Muscle of back (tissue), 11 donors: Measurements from ENCODE around the gene STAG3. TPM values are rescaled to one million over a fixed set of nuclear protein-coding genes. Genes with fewer than 3 reads are reported as not detected.

Experiments used
- DNase-seq, 3 donors: peaks; one replicate each; pipeline versions ENCODE4 v3.0.0 to v3.0.0-alpha.2; 2013
- polyA plus RNA-seq, 10 donors: library from polyadenylated mRNA; unstranded; fragments of 120-200 nt; gene quantifications; one replicate each; pipeline ENCODE4 v1.2.1, GENCODE V29; 2013; ENCODE audit not compliant: insufficient read length in 10 of 10

STAG3 gene
- polyA plus RNA-seq, 10 donors, result 8.4 to 25.7 (median 12.6) TPM

DNA sequence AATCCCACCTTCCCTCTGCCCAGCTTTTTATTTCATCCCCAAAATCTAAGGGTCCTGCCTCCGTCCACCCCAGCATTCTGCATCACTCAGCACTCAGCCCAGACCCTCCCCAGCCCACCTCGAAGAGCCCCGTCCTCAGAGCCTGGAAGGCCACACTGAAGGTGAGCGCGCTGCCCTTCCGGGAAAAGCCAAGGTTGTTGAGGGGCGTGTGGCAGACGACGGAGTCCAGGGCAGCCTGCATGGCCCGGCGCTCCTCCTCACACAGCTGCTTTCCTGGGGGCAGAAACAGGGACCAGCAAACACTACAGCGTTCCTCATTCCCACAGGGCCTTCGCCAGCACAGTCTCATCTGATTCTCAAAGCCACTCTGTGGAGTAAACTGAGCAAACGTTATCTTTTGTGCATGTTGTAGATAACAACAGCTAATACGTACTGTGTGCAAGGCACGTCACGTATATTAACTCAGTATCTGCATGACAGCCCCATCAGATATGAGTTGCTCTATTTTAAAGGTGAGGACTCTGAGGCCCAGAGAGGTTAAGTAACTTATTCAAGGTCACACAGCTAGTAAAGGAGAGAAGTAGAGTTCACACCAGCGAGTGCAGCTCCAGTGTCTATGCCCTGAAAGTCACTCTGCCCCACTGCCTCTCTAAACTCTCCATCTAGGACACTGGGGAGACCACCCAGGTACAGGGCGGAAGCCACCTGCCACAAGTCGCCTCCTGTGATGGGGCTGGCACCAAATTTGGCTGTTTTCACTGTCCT, 22.0 kb upstream of the STAG3 start:
- no peak for DNase-seq

DNA sequence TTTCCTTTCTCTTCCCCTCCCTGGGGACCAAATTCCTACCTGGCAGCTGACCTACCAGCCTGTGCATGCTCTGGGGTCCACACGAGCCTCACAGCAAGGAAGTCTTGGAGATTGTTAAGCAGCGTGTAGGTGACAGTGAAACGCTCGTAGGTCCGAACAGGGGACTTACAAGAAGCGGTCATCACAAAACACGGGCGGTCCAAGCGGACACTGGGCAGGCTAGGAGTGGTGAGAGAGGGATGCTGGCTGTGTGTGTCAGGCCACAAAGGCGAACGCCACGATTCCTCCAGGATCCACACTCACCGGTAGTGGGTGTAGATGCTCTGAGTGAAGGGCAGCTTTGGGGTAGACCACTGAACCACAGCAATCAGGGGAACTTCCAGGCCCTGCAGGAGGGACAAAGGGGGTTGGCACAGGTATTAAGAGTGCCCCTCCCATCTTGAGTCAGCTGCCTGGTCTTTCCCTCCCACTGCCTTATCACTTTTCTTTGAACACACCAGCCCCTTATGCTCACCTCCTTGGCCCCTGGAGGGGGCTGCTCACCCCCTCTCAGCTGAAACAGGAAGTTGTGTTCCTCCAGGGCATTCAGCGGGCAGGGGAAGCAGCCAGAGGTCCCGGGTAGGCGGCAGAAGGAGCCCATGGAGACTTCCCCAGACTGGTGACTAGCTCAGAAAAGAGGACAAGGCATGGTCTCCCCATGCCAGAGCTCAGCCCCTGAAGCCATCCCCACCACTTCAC, 21.2 kb upstream of the STAG3 start:
- DNase-seq, result no peak

DNA sequence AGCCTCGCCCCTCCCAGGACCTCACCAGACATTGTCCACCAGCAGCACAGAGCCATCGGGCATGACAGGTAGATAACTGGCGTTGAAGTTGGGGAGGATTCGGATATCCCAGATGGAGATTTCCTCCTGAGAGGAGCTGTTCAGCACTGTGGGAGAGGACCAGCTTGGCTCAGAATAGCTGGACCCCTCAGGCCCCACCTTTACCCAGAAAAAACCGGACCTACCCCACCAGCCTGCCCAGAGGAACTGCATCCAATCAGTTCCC, 20.7 kb upstream of the STAG3 start:
- DNase-seq, result no peak

DNA sequence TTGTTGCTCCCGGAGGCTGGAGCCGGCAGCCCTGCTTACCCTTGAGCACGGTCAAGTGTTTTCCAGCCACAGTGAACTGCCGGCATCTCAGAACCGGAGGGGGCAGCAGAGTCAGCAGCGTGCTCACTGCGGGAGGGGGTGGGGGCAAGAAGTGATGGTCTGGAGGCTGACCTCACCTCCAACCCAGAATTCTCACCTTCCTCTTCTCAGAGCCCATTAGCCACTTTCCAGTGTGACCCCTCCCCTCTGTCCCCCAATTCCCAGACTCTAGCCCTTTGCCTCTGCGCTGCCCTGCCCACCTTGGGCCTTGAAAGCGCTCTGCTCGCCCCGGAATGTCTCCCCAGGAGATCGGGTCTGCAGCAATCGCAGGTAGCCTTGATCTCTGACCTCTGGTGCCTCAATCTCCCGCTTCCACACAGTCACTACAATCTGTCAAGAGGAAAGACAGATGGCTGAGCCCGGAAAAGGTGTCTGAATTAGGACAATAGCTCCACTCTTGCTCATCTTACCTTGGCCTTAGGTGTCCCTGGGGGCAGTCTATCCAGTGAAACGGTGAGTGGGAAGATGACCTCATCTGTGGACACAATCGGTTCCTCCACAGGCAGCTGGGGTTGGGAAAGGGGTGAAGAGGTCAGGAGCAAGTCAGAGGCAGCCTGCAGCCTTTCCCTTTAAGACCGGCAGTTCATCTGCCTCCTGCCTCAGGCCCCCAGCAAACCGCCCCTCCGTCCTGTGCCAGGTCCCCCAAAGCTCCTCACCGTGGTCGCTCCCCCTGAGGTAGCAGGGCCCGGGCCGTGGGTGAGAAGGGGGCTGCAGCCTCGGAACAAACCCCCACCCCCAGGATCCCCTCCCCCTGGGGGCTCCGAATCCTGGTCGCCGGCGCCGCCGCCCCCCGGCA, 20.1 kb upstream of the STAG3 start:
- DNase-seq, result no peak

DNA sequence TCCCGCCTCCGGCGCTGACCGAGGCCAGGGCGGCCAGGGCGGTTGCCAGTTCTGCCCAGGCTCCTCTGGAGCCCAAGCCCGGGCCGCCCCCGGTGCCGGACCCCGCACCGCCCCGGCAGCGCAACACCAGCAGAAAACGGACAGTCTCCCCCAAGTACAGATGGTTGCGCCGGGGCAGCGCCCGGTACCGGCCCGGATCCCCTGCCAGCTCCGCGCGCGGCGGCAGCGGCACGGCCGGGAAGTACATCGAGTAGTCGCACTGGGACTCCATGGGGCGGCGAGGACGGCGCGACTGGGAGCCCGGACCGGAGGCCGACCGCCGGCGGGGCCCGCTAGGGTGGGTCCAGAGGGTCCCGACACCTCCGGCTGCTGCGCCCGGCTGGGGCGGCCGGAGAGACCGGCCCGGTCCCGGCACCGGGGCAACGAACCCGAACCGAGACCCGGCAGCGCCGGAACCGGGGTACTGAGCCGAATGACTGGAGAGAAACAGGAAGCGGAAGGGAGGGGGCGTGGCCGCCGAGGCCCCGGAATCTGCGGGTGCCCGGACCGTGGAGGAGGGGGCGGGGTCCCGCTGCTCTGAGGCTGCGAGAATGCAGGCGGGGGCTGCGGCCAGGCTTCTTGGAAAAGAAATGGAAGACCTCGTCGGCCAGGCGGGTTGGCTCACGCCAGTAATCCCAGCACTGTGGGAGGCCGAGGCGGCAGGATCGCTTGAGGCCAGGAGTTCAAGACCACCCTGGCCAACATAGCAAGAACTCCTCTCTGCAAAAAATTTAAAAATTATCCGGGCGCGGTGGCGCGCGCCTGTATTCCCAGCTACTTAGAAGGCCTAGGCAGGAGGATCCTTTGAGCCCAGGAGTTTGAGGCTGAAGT, 19.3 kb upstream of the STAG3 start, which contains the start of gene TRAPPC14:
TRAPPC14 (minus strand) TSS at position 495 of the 870 bp plus-strand sequence; CDS start at position 271, 224 bp downstream.
- peak; percentile 82 to 96 (median 92) for DNase-seq

DNA sequence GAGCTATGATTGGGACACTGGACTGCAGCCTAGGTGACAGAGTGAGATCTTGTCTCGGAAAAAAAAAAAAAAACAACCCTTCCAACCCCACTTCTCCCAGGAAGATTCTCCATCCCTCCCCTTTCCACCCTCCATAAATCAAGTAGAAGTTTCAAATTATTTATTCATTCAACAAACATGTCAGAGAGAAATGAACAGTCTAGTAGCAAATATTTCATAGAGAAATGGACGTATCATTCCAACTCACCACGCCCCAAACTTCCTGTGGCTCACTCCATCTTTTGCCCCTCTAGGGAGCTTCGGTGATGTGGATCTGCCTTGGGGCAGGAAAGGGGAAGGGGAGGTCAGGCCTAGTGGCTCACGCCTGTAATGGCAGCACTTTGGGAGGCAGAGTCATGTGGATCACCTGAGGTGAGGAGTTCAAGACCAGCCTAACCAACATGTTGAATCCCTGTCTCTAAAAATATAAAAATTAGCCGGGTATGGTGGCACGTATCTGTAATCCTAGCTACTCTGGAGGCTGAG, 18.6 kb upstream of the STAG3 start:
- DNase-seq, result no peak

DNA sequence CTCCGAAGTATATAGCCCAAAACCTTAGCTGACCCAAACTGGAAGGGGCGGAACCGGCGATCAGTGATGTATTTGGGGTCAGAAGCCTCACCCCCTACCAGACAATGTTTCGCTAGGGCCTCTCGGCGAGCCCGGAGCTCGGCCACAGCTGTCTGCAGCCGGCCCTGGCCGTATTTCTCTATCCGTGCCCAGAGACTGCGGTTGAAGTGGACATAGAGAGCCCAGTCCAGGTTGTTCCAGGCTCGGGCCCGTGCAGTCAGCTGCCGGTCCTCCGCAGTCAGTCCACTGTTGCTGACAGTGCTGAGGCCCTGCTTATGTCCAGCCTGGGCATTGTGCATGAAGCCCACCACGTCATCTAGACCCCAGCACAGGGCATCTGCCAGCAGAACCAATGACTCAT, 17.7 kb upstream of the STAG3 start:
- no peak for DNase-seq

DNA sequence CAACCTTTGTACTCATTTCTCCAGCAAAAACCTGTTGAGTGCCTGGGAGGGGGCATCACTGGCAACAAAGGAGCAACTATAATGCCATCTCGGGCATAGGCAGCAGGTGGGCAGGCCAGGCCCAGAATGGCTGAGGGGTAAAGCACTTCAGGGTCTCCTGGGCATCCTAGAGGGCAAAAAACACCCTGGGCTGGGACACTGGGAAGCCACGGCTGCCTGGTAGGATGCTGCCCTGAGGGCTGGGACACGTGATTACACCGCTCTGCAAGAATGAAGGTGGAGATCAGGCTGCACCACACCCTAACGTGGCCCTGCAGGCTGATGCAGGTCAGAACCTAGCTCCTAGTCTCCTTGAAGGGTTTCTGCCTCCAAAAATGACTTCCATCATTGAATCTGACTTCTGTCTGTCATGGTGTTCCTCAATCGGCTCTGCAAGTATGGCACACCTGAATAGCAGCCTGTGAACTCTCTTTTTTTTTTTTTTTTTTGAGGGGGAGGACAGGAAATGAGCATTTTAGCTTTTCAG, 14.6 kb upstream of the STAG3 start:
- DNase-seq, result no peak

DNA sequence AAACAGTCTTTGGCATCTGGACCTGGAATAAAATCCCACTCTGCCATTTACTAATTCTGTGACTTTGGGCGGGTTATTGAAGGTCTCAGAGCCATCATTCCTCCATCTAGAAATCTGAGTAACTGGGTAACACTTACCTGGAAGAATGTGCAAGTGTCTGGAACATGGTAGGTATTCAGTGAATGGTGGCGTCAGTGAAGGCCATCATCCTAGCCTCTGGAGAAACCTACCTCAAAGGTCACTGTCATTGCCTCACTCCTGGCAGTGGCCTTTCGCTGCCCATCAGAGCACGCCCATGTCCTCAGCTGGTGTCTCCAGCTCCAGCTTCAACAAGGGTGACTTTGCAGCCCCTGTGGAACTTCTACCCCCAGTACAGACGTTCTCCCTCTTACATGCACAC, 13.8 kb upstream of the STAG3 start:
- DNase-seq, result no peak

DNA sequence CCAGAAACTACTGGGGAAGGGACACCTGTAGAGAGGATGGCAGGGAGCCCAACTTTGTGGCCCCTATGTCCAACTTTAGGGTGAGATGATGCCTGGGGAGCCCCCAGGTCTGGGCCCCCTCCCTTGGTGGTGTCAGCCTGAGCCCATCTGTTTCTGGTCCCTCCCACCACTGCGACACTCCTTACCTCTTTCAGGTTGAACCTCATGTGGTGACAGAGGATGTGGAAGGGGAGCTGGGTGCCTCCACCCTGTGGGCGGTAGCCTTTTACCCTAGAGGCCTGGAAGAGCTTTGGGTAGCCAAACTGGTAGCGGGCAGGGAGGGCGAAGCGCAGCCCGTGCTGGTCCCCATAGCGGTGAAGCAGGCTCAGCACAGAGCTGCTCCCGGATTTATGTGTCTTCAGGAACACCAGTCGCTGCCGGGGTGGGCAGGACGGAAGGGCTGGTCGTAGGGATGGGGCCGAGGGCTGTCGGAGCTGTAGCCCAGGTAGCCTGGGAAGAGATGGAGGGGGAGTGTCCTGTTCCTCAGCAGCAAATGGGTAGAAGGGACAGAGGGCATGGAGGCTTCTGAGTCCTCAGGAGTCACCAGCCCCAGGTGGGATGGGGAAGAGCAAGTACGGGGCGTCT, 11.3 kb upstream of the STAG3 start:
- DNase-seq, result no peak

DNA sequence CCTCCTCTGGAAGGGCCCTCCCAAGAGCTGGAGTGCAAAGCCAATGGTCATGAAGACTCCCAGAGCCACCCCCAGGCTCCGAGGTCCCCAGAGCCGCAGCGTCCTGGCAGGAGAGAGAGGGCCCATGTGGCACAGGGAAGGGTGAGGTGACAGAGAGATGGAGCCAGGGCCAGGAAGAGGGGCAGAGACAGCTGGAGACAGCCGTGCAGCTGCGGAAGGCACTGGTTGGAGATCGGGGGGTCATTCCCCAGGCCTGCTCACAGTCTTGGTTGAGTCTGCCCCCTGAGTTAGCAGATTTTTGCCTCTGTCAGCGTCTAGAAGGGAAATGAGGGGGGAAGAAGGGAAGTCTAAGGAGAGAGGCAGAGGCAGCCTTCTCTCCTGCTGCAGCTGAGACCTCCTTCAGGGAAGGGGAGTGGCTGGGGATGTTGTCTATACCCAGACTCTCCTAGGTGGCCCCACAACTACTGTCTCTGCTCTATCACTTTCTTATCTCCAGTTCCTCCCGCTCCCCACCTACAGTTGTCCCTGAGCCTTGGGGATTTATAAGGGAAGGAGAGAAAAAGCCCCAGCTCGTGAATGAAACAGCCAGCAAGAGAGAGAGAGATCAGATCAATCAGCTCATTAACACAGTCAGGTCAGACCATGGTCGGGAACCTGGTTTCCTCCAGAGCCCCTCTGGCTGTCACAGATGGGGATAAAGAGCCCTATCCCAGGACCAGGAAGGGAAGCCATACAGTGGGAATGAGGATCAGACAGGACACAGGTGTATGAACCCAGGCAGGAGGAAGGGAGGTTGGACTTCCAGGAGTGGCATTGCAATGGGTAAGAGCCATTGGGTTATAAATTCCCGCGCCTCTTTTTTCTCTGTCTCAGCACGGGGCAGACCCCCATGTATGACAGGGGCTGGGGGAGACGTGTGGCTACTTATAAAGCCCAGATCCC, 10.5 kb upstream of the STAG3 start:
- peak in 1 of 3 donors; percentile 48 for DNase-seq

DNA sequence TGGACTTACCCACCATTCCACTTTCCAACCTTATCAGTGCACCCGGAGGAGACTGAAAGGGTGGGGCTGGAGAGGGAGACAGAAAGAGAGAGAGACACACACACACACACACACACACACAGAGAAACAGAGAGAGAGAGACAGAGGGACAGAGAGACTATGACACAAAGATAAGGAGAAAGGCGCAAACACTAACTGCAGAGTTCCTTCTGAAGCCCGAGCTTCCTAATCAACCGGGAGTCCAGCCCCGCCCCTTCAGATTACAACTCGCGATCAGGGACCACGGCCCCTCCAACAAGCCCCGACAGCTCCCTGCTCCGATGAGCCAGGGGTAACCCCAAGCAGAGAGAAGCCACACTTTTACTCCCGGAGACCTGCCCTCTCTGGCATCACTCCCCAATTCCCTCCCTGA, 9.8 kb upstream of the STAG3 start:
- no peak for DNase-seq

DNA sequence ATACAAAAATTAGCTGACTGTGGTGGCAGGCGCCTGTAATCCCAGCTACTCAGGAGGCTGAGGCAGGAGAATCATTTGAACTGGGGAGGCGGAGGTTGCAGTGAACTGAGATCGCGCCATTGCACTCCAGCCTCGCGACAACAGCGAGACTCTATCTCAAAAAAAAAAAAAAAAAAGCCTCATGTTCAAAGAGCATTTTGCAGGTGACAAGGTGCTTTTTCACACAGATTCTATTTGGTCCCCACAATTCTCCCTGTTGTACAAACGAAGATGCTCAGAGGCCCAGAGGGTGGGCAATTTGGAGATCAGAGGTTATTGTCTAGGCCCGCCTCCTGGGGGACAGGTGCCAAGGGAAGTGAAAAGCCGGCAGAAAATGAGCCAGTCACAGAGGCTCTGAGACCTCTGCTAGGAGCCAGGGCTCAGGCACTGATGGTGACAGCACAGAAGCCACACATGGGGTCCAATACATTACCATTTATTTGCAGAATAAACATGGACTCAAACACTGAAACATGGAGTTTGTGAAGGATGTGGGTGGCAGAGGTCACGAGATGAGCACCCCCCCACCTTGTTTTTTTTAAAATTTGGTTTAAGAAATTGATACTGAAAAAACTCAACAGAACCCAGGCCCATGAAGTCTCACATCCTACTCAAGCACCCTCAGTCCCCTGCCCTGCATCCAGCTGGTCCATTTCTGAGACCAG, 8.4 kb upstream of the STAG3 start:
- no peak for DNase-seq

DNA sequence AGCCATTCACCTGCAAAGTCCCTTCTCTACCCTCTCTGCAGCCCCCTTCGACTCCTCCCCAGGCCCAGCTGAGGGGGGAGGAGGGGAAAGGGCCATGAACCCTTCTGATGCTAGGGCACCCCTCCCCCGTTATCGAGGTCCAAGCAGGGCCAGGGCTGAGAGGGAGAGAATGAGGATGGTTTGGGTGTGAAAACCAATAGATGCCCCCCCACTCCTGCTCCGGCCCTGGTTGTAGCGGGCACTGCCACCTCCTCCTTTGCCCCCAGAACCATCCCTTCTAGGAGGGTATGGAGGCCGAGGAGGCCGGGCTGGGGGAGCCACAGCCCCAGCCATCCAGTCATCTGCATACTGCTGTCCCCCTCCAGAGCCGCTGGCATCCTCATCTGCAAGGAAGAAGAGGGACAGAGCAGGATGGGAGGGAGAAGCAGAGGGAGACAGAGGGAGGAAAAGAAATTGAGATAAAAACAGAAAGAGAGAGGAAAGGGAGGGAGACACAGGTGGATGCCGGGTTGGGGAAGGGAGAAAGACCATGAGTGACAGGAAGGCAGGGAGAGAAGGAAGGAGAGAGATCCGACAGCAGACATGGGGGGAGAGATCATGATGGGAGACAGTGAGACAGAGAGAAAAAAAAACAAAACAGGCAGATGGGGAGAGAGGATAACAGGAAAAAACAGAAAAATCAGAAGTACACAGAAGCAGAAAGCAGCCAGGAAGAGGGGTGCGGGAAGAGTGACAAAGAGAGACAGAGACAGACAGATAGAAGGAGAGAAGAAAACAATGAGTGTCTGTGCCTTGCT, 7.4 kb upstream of the STAG3 start:
- no peak for DNase-seq

DNA sequence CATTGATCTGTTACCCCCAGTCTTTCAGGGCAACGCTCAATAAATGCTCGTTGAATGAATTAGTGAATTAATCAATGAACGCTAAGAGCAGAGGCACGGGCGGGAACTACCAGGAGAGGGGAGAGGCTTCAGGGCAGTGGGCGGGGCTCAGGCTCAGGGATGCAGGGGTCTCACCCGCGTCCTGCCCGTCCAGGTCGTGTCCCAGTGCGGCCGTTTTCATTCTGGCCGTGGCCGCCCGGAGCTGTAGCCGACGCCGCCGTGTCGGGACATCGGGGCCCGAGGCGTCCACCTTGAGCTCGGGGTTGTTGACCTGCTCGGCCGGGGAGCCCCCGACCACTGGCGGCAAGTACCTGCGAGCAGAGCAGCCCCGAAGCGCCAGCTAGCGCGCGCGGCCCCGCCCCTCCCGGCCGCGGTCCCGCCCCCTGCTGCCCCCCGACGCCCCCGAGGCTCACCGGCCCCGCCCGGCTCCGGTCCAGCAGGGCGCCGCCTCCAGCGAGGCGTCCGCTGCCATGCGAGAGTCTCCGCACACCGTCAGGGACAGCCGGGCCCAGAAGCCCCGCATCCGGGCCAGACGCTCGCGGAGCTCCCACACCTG, 6.5 kb upstream of the STAG3 start:
- DNase-seq, result no peak

DNA sequence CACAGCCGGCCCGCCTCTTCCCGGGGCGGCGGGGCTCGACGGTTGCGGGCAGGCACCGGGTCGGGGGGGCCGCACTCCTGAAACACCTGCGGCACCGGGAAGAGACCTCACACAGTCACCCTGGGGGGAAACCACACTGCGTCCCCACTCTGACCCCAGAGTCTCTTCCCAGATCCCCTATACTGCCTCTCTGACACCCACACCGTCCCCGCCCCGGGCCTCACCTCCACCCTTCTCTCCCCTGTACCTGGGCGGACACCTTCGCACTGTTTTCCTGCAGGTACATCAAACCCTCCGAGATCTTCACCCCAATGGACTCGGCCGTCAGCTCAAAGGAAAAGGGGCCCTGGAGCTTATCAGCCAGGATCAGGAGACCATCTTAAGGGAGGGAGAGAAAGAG, 5.9 kb upstream of the STAG3 start:
- no peak for DNase-seq

DNA sequence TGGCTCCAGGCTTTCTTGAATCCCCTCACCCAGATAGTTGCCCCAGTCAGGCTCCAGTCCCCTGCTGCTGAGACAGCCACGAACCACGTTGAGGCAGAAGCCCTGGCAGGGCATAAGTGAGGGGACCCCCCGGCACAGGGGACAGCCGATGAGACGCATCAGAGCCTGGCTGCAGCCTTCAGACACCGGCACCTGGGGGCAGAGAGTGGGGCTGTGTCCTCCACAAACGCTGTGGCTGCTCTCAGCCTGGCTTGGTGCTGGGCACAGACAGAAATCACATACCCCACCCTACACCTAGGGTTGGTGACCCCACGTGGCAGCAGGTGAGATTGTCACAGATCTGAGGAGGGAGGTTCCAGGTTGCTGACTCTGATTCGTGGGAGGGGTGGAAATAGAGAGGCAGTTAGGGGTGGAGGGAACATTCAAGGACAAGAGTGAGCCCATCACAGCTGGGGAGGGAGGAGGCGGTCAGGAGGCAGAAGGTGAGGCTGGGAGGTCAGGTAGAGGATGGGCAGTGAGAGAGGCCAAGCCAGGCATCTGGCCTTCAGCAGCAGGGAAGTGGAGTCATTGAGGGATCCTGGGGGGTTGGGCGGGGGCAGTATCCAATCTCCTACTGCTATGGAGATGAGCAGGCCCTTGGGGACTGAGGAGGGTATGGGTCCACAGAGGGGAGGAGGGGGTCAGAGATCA, 3.8 kb upstream of the STAG3 start:
- no peak for DNase-seq
